ENCODE measurements around the gene ASTN2.

DNA sequence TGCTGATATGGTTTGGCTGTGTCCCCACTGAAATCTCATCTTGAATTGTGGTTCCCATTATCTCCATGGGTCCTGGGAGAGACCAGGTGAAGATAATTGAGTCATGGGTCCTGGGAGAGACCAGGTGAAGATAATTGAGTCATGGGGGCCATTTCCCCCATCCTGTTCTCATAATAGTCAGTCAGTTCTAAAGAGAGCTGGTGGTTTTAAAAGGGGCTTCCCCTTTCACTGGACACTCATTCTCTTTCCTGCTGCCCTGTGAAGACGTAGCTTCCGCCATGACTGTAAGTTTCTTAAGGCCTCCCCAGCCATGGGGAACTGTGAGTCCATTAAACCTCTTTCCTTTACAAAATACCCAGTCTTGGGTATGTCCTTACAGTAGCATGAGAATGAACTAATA is 628.1 kb downstream of the ASTN2 start:
- TF ChIP-seq, protein P1, sequence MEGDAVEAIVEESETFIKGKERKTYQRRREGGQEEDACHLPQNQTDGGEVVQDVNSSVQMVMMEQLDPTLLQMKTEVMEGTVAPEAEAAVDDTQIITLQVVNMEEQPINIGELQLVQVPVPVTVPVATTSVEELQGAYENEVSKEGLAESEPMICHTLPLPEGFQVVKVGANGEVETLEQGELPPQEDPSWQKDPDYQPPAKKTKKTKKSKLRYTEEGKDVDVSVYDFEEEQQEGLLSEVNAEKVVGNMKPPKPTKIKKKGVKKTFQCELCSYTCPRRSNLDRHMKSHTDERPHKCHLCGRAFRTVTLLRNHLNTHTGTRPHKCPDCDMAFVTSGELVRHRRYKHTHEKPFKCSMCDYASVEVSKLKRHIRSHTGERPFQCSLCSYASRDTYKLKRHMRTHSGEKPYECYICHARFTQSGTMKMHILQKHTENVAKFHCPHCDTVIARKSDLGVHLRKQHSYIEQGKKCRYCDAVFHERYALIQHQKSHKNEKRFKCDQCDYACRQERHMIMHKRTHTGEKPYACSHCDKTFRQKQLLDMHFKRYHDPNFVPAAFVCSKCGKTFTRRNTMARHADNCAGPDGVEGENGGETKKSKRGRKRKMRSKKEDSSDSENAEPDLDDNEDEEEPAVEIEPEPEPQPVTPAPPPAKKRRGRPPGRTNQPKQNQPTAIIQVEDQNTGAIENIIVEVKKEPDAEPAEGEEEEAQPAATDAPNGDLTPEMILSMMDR (IDR thresholded peaks at IDR 0.05), result no peak
- TF ChIP-seq POLR2A (IDR thresholded peaks at IDR 0.05), result no peak

Measured in transverse colon (tissue), 3 donors.